CD14-positive monocyte (primary cell): ENCODE results near the gene BCL3. TPM values are rescaled to one million over a fixed set of nuclear protein-coding genes. Genes with fewer than 3 reads are reported as not detected.

ENCODE experiments used
- DNase-seq, 3 donors: peaks; one replicate each; pipeline ENCODE4 v3.0.0-alpha.2; 2011 to 2022
- H2AFZ ChIP-seq: 2 replicates; pipeline ENCODE4 v1.6.0; 2012; ENCODE audit warnings: mild to moderate bottlenecking, low read depth, low read length, inconsistent platforms; ENCODE audit not compliant: insufficient read depth, poor library complexity, severe bottlenecking
- H3K27ac ChIP-seq, 2 donors: 1 replicate in 1 of 2; 2 replicates in 1 of 2; pipeline ENCODE4 v1.5.1; 2012 to 2013; ENCODE audit warnings: low read length in 2 of 2, control low read depth in 1 of 2, inconsistent platforms in 1 of 2, low read depth in 1 of 2, mild to moderate bottlenecking in 1 of 2
- H3K27me3 ChIP-seq, 2 donors: one replicate each; pipeline versions ENCODE4 v1.6.0 to v1.6.1; 2011 to 2013; ENCODE audit warnings: low read length in 2 of 2; ENCODE audit not compliant: control insufficient read depth in 2 of 2, insufficient read depth in 2 of 2
- H3K36me3 ChIP-seq, 2 donors: replicated peaks in 1 of 2; 1 replicate in 1 of 2; 2 replicates in 1 of 2; pipeline versions ENCODE4 v1.5.1 to v1.6.1; 2012 to 2013; ENCODE audit warnings: low read length in 2 of 2, control low read depth in 1 of 2, inconsistent platforms in 1 of 2, mild to moderate bottlenecking in 1 of 2; ENCODE audit not compliant: insufficient read depth in 2 of 2, control insufficient read depth in 1 of 2
- H3K4me1 ChIP-seq, 2 donors: 1 replicate in 1 of 2; 2 replicates in 1 of 2; pipeline versions ENCODE4 v1.5.1 to v1.6.1; 2012 to 2013; ENCODE audit warnings: low read length in 2 of 2, control low read depth in 1 of 2, inconsistent platforms in 1 of 2, mild to moderate bottlenecking in 1 of 2, moderate library complexity in 1 of 2; ENCODE audit not compliant: insufficient read depth in 2 of 2, control insufficient read depth in 1 of 2
- H3K4me2 ChIP-seq: replicated peaks from 2 replicates; pipeline ENCODE3; 2012; ENCODE audit warnings: low read length, moderate library complexity, mild to moderate bottlenecking; ENCODE audit not compliant: poor library complexity, severe bottlenecking; ENCODE audit errors: extremely low read depth
- H3K4me3 ChIP-seq, 3 experiments: fragments of 200-600 bp in 1 of 3; sonication (generic) in 1 of 3; replicated peaks in 1 of 3; 1 replicate in 2 of 3; 2 replicates in 1 of 3; pipeline ENCODE4 v1.5.1; 2011 to 2013; ENCODE audit warnings: low read length in 3 of 3, mild to moderate bottlenecking in 3 of 3, control low read depth in 2 of 3, low read depth in 2 of 3, inconsistent platforms in 1 of 3, moderate library complexity in 1 of 3
- H3K79me2 ChIP-seq: 2 replicates; pipeline ENCODE4 v1.6.0; 2012; ENCODE audit warnings: mild to moderate bottlenecking, control low read depth, inconsistent platforms, low read length, moderate library complexity; ENCODE audit not compliant: insufficient read depth
- H3K9ac ChIP-seq: 2 replicates; pipeline ENCODE4 v1.6.0; 2017; ENCODE audit warnings: low read length, mild to moderate bottlenecking; ENCODE audit not compliant: insufficient read depth, poor library complexity, severe bottlenecking
- H3K9me3 ChIP-seq, 2 donors: replicated peaks in 1 of 2; 1 replicate in 1 of 2; 2 replicates in 1 of 2; pipeline versions ENCODE4 v1.5.1 to v1.6.1; 2012 to 2013; ENCODE audit warnings: low read length in 2 of 2, control low read depth in 1 of 2; ENCODE audit not compliant: control insufficient read depth in 1 of 2, insufficient read depth in 1 of 2
- H4K20me1 ChIP-seq: 2 replicates; pipeline ENCODE4 v1.6.0; 2012; ENCODE audit warnings: mild to moderate bottlenecking, low read length, control low read depth, moderate library complexity; ENCODE audit not compliant: insufficient read depth
- H3K27ac Mint-ChIP-seq, 7 donors: one replicate each; pipeline ENCODE4 v1.8.0; 2020; ENCODE audit warnings: mild to moderate bottlenecking in 7 of 7, mixed read lengths in 7 of 7, moderate library complexity in 6 of 7, inconsistent platforms in 2 of 7
- H3K27me3 Mint-ChIP-seq, 3 donors: one replicate each; pipeline ENCODE4 v1.8.0; 2021 to 2022; ENCODE audit warnings: low read depth in 3 of 3, mild to moderate bottlenecking in 3 of 3, mixed read lengths in 3 of 3, moderate library complexity in 3 of 3, inconsistent platforms in 1 of 3
- H3K36me3 Mint-ChIP-seq, 2 donors: one replicate each; pipeline ENCODE4 v1.8.0; 2020; ENCODE audit warnings: mixed read lengths in 2 of 2, inconsistent platforms in 1 of 2, mild to moderate bottlenecking in 1 of 2
- H3K4me1 Mint-ChIP-seq: one replicate; pipeline ENCODE4 v1.8.0; 2020; ENCODE audit warnings: mild to moderate bottlenecking, mixed read lengths
- H3K4me3 Mint-ChIP-seq, 2 donors: one replicate each; pipeline ENCODE4 v1.8.0; 2020; ENCODE audit warnings: mild to moderate bottlenecking in 2 of 2, mixed read lengths in 2 of 2, moderate library complexity in 1 of 2
- H3K9me3 Mint-ChIP-seq, 7 donors: one replicate each; pipeline ENCODE4 v1.8.0; 2020 to 2022; ENCODE audit warnings: mixed read lengths in 7 of 7, mild to moderate bottlenecking in 6 of 7, moderate library complexity in 6 of 7, inconsistent platforms in 2 of 7
- WGBS: methylation state at CpG from one replicate; pipeline ENCODE4 v1.1.5; 2013; ENCODE audit warnings: missing lambda C conversion rate; ENCODE audit not compliant: insufficient coverage; 5-methylcytosine and 5-hydroxymethylcytosine counted together
- intact Hi-C, 2 donors: fragments of 100-400 bp; cut with micrococcal nuclease; formaldehyde crosslinking; loops; one replicate each; pipeline versions ENCODE4 v1.15.0 to v1.15.1; 2023
- polyA plus RNA-seq, 3 donors: library from polyadenylated mRNA; depleted of rRNA in 1 of 3; unstranded in 2 of 3; stranded (reverse) in 1 of 3; fragments of 300-500 nt in 2 of 3; fragments of >200 nt in 1 of 3; fragmentation: Illumina TruSeq in 2 of 3; gene quantifications; 1 replicate in 2 of 3; 2 replicates in 1 of 3; pipeline ENCODE4 v1.2.3, GENCODE V29; 2012 to 2021
- TF ChIP-seq, protein P1 (sequence below): fragments of 200-600 bp; IDR thresholded peaks from one replicate; pipeline ENCODE4 v1.8.0; 2022; ENCODE audit warnings: antibody characterized with exemption, mild to moderate bottlenecking

Gene BCL3
- polyA plus RNA-seq, 3 donors, result 18.7 to 160 (median 23.1) TPM

DNA sequence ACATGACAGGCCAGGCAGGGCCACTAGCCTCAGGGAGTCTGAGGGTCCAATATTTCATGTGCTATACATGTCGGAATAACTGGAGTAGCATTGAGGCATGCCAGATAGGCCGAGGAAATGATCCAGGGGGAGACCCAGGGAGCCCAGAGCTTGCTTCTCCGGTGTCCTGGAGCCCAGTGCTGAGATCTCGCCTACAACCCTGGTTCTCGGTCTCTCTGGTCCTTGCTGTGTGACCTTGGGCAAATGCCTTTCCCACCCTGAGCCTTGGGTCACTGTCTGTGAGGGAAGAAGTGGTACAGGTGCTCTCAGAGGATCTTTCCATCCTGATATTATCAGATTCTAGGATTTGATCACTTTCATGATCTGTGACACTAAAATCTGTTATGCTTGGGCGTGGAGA, 40.5 kb downstream of the BCL3 start:
- TF ChIP-seq, protein P1, sequence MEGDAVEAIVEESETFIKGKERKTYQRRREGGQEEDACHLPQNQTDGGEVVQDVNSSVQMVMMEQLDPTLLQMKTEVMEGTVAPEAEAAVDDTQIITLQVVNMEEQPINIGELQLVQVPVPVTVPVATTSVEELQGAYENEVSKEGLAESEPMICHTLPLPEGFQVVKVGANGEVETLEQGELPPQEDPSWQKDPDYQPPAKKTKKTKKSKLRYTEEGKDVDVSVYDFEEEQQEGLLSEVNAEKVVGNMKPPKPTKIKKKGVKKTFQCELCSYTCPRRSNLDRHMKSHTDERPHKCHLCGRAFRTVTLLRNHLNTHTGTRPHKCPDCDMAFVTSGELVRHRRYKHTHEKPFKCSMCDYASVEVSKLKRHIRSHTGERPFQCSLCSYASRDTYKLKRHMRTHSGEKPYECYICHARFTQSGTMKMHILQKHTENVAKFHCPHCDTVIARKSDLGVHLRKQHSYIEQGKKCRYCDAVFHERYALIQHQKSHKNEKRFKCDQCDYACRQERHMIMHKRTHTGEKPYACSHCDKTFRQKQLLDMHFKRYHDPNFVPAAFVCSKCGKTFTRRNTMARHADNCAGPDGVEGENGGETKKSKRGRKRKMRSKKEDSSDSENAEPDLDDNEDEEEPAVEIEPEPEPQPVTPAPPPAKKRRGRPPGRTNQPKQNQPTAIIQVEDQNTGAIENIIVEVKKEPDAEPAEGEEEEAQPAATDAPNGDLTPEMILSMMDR, result no peak
- Histone ChIP-seq H3K9ac (no peak overlapping the region), H3K79me2 (no peaks in the 10 kb centered on the region), H4K20me1 (no peaks in the 10 kb centered on the region), H2AFZ (no peak overlapping the region), H3K4me1 (peaks cover 7 to 8% of the 10 kb centered on the region in 2 donors), H3K36me3 (no peaks in the 10 kb centered on the region), H3K27ac (no peak overlapping the region), H3K9me3 (no peaks in the 10 kb centered on the region), H3K27me3 (no peaks in the 10 kb centered on the region), H3K4me2 (no peak overlapping the region), H3K4me3 (no peak overlapping the region)
- no peak for DNase-seq
- intact Hi-C loops, result loop anchor here in 1 of 2 donors (10.0 kb wide), 1 partner anchor 214 kb away; no protein-coding TSS in a partner anchor
- no peaks in the 10 kb centered on the region for H3K36me3 Mint-ChIP-seq
- H3K4me3 Mint-ChIP-seq, result no peak overlapping the region
- peaks cover 6 to 9% (median 9%) of the 10 kb centered on the region in 3 donors for H3K27me3 Mint-ChIP-seq
- H3K27ac Mint-ChIP-seq, result no peak overlapping the region
- no peaks in the 10 kb centered on the region for H3K9me3 Mint-ChIP-seq
- 93% methylated on average over 6 of the region's 6 CpGs for WGBS
- peaks cover 8% of the 10 kb centered on the region for H3K4me1 Mint-ChIP-seq

- H4K20me1 ChIP-seq, result no peaks in the 10 kb centered on the region
- H3K27me3 ChIP-seq, result no peaks in the 10 kb centered on the region
- H3K9ac ChIP-seq, result no peak overlapping the region
- DNase-seq, result no peak
- Mint-ChIP-seq H3K4me1 (no peaks in the 10 kb centered on the region), H3K27ac (peak overlapping the region in 1 of 7 donors; percentile 31), H3K36me3 (no peaks in the 10 kb centered on the region), H3K9me3 (no peaks in the 10 kb centered on the region), H3K27me3 (peaks cover 2 to 9% (median 4%) of the 10 kb centered on the region in 3 donors), H3K4me3 (no peak overlapping the region)
- no peaks in the 10 kb centered on the region for H3K4me1 ChIP-seq
- H3K36me3 ChIP-seq, result no peaks in the 10 kb centered on the region
- H2AFZ ChIP-seq, result no peak overlapping the region
- H3K9me3 ChIP-seq, result no peaks in the 10 kb centered on the region
- intact Hi-C loops, result loop anchor here in 1 of 2 donors (10.0 kb wide), 1 partner anchor 215 kb away; no protein-coding TSS in a partner anchor
- H3K79me2 ChIP-seq, result no peaks in the 10 kb centered on the region
- H3K27ac ChIP-seq, result no peak overlapping the region
- TF ChIP-seq, protein P1, result no peak
- no peak overlapping the region for H3K4me2 ChIP-seq
- WGBS, result 91% methylated on average over 11 of the region's 13 CpGs
- H3K4me3 ChIP-seq, result no peak overlapping the region
These were observed 41.5 kb downstream of the BCL3 start for GRCh38 chr19:44789943-44790483.
